Hematopoietic multipotent progenitor cell treated with erythropoietin and hydrocortisone succinate and interleukin-3 and kit ligand, for 8 days (in vitro differentiated cells): ENCODE data around the gene CREB3L4.
"Not testable (repeated sequence)": the region's sequence is repeated elsewhere in the genome, so short reads cannot be mapped to it uniquely, and the experiment has no call there.

ENCODE experiments used
- DNase-seq: peaks from one replicate; pipeline ENCODE4 v3.0.0-alpha.2; 2015

Gene CREB3L4

GRCh38 chr1:153985941-153986761 lies 18.4 kb downstream of the CREB3L4 start, which contains the start of gene RAB13:
Gene RAB13 (minus strand): TSS chr1:153986339. CDS start chr1:153986236, 103 bp downstream.
- peak; percentile 83 for DNase-seq

GRCh38 chr1:153987621-153988020 lies 19.9 kb downstream of the CREB3L4 start:
- no peak for DNase-seq

- DNase-seq = peak; percentile 99
These were observed 22.9 kb downstream of the CREB3L4 start, which contains the start of gene RPS27 for GRCh38 chr1:153990468-153991150. Gene RPS27 (plus strand): TSS chr1:153990762. CDS start chr1:153990797, 35 bp downstream.

- no peak for DNase-seq
These were observed 23.5 kb downstream of the CREB3L4 start for GRCh38 chr1:153991151-153991630.

GRCh38 chr1:153991806-153992205 lies 24.1 kb downstream of the CREB3L4 start:
- no peak for DNase-seq

- DNase-seq = no peak
These were observed 27.5 kb downstream of the CREB3L4 start for GRCh38 chr1:153995202-153995601.

- DNase-seq = no peak
These were observed 27.9 kb downstream of the CREB3L4 start for GRCh38 chr1:153995640-153996039.

- not testable (repeated sequence) for DNase-seq
These were observed 29.2 kb downstream of the CREB3L4 start for GRCh38 chr1:153996882-153997281.

GRCh38 chr1:154000420-154000819 lies 32.7 kb downstream of the CREB3L4 start:
- DNase-seq = no peak

- DNase-seq = no peak
These were observed 38.4 kb downstream of the CREB3L4 start for GRCh38 chr1:154006136-154006535.

- no peak for DNase-seq
These were observed 44.4 kb downstream of the CREB3L4 start for GRCh38 chr1:154012129-154012528.

GRCh38 chr1:154012543-154012942 lies 44.8 kb downstream of the CREB3L4 start:
- DNase-seq = not testable (repeated sequence)

- no peak for DNase-seq
These were observed 46.6 kb downstream of the CREB3L4 start for GRCh38 chr1:154014154-154014907.

- DNase-seq = no peak
These were observed 51.6 kb downstream of the CREB3L4 start for GRCh38 chr1:154019269-154019668.

- no peak for DNase-seq
These were observed 52.2 kb downstream of the CREB3L4 start for GRCh38 chr1:154019940-154020339.
